NCI-H1694 treated with DMSO at 0.1 percent for 48 hours (cell line): Measurements from ENCODE around the gene SPATA1.
A peak's percentile ranks its signal among the peaks of the same experiment; 100 is the strongest.
"Not testable (repeated sequence)": the region's sequence is repeated elsewhere in the genome, so short reads cannot be mapped to it uniquely, and the experiment has no call there.

Source experiments
- DNase-seq: peaks from one replicate; lab custom pipeline; 2025; lab: John Stamatoyannopoulos, UW

SPATA1 gene

DNA sequence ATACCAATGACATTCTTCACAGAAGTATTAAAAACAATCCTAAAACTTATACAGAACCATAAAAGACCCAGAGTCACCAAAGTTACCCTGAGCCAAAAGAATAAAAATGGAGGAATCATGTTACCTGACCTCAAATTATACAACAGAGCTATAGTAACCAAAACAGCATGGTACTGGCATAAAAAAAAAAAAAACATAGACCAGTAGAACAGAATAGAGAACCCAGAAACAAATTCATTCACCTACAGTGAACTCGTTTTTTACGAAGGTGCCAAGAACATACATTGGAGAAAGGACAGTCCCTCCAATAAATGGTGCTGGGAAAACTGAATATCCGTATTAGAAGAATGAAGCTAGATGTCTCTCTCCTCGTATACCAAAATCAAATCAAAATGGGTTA, 2.8 kb downstream of the SPATA1 start:
- DNase-seq: no peak

DNA sequence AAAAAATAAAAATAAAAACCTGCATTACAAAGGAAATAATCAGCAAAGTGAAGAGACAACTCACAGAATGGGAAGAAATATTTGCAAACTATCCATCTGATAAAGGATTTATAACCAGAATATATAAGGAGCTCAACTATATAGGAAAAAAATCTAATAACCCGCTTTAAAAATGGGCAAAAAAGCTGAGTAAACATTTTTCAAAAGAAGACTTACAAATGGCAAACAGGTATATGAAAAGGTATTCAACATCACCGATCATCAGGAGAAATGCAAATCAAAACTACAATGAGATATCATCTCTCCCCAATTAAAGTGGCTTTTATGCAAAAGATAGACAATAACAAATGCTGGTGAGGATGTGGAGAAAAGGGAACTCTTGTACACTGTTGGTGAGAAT, 4.0 kb downstream of the SPATA1 start:
- no peak for DNase-seq

DNA sequence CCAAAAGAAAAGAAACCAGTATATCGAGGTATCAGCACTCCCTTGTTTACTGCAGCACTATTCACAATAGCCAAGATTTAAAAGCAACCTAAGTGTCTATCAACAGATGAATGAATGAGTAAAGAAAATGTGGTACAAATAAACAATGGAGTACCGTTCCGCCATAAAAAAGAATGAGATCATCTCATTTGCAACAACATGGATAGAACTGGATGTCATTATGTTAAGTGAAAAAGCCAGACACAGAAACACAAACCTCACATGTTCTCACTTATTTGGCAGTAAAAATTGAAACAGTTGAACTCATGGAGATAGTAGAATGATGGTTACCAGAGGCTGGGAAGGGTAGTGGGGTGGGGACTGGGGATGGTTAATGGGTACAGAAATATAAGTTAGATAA, 4.5 kb downstream of the SPATA1 start:
- DNase-seq: no peak

DNA sequence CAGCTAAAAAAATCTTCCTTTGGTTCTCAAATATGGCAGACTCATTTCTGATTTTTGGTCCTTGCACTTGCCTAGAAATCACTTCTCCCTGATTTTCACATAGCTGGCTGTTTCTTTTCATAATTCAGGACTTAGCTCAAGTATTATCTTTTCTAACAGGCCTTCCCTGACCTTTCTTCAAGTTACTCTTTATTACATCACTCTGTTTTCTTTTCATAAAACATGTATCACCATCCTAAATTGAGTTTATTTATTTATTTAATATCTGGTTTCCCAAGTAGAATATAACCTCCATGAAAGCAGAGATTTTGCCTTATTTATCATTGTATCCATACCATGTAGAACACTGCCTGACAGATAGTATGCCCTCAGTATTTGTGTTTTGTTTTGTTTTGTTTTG, 18.4 kb downstream of the SPATA1 start:
- no peak for DNase-seq

DNA sequence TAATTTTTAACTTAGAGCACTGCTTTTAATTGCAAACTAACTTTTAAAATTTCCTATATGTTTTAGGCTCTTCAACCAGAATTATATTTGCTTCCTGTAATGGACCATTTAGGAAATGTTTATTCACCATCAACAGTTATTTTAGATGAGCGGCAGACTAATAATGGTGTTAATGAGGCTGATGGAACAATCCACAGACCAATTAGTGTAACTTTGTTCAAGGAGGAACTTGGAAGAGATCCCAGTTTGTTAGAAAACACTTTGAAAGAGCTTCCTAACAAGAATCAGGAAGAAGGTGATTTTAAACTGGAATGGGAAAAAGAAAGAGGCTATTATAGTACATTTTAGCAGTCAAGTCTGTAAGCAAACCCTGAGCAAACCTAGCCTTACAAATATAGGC, 19.6 kb downstream of the SPATA1 start:
- DNase-seq: no peak

DNA sequence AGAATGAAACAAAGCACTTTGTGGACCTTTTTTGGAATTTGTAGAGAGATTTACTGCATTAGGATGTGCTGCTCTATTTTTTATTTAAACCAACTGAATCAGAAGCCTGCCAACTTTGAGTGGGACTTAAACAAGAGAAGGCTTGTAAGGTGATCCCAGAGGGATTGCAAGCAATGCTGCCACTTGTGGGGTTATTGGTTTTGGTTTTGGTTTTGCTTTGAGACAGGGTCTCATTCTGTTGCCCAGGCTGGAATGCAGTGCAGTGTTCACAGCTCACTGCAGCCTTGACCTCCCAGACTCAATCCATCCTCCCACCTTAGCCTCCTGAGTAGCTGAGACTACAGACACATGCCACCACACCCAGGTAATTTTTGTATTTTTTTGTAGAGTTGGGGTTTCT, 32.4 kb downstream of the SPATA1 start:
- DNase-seq: no peak

DNA sequence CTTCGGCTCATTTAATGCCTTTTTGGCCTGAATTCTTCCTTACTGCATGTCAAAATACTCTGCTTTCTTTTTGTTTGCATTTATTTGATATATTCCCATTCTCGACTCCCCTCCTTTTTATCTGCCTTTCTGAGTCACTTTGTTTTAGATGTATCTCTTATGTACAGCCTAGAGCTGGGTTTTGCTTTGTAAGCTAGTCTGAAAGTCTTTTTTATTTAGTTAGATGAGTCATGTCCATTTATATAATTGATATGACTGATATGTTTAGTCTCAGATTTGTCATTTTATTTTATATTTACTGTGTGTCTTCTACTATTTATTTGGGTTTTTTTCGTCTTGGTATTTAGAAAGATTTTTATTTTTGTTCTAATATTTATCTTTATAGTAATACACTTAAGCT, 33.8 kb downstream of the SPATA1 start:
- DNase-seq: no peak

DNA sequence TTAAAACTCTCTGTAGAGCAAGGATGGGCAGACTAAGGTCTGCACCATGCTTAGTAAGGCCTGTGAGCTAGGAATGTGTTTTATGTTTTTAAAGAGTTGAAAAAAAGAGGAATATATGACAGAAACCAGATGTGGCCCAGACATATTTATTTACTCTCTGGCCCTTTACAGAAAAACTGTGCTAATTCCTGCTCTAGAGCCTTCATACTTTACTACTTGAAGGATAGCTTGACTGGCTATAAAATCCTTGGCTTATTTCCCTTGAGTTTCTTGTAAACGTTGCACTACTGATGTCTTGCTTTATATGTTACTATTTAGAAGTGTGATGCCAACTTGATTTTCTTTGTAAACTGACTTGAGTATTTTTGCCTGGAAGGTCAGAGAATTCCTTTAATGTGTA, 34.6 kb downstream of the SPATA1 start:
- no peak for DNase-seq

DNA sequence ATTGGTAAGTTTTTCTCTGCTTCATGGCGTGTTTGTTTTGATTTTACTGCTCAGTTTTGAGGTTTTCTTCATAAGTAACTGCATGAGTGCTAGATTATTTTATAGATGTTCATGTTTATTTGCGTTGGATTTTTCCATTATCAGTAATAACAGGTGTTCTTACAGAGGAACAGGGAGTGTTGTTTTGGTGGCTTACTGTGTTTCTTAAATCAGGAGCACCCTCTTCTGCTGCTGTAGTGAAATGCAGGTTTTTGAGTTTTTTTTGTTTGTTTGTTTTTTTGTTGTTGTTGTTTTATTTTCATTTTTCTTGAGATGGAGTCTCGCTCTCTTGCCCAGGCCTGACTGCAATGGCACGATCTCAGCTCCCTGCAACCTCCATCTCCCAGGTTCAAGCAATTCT, 35.5 kb downstream of the SPATA1 start:
- DNase-seq: peak; percentile 8

DNA sequence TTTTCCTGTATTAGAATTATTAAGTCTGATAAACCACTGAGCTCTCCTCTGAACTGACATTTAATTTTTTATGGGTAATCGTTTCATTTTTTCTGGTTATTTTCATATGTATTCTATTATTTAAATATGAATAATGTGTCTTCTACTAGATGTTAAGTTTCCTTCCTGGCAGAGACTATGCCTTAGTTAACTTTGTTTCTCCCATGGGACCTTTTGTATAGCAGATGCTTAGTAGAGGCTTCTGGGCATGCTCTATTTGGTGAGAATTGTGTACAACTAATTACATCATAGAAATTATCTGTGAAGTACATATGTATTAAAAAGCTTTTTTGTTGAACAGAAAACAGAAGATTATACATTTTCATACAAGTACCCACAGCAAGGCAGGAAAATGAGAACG, 44.6 kb downstream of the SPATA1 start:
- no peak for DNase-seq

DNA sequence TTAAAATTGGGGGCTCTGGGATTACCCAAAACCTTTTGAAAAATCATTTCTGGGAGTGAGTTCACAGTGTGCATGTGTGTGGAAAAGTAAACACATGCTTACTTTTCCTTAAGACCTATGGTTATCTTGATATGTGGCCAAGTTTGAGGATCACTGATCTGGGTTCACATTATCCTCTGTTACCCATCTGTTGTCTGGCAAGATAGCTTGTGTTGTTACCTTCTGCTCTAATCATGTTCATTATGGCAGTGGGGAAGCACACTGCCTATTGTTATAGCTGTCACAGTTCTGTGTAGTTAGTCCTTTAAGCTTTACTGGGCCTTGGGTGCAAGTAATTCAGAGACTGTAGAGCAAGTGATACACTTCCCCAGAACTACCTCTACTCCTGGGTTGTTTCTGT, 63.0 kb downstream of the SPATA1 start:
- no peak for DNase-seq

DNA sequence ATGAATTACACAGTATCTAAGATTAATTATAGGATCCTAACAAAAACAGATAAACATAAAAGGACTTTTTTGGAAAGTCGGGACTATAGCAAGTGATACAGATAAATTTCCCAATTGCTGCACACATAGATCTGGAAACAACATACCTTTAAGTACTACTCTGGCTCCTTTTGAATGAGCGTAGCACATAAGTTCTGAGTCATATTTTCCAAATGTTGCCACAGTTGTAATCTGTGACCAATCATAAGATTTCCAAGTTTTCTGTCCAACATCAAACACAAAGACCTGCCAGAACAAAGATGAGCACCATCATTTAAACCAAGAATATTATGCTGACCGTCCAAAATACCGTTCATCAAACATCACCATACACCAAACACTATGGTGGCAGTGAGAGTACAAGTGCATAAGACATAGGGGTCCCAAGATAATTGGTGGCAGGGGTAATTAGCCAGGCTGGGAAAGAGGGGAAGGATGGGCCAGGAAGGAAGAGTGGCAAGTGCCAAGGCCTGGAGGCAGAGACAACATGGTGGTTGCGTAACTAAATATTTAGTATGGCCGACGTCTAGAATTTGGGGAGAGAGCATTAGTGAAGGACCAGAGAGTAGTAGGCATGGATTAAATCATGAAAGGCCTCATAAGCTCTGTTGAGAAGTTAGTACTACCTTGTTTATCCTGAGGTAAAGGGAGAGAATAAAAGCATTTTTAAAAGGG, 64.4 kb downstream of the SPATA1 start:
- DNase-seq: no peak

DNA sequence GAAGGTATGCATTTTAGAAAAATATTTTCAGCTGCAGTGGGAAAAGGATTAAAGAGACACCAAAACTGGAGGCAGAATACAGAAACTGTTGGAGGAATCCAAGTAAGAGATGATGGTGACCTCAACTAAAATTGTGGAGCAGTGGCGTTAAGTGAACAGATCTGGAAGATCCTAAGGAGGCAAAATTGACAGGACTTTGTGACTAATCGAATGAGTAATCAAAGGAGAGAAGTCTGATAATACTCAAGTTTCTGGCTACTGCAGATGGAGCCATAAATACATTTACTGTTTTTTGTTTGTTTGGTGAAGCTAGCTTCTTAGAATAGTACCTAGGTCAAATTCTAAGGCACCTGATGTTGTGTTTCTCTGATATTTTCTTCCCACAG, 65.0 kb downstream of the SPATA1 start:
- no peak for DNase-seq

DNA sequence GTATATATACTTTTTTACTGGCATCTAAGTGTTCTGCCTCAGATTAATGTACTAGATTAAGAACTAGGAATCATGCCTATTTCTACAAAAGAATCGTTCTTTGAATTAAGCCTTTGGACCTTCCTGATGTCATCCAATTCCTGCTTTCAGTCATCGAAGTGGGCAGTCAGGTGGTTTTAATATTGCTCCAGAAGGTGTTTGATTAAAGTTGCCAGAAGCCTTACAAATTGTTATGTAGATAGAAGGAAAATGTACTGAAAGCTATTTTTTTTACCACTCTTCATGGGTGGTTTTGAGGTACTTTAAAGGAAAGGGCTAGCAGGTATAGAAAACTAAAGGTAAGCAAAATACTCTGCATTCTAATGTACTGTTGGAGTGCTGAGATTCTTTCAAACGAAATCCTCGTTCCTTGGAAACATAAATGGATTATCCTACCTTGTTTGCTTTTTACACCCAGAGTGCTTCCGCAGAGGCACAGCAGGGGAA, 67.3 kb downstream of the SPATA1 start:
- no peak for DNase-seq

DNA sequence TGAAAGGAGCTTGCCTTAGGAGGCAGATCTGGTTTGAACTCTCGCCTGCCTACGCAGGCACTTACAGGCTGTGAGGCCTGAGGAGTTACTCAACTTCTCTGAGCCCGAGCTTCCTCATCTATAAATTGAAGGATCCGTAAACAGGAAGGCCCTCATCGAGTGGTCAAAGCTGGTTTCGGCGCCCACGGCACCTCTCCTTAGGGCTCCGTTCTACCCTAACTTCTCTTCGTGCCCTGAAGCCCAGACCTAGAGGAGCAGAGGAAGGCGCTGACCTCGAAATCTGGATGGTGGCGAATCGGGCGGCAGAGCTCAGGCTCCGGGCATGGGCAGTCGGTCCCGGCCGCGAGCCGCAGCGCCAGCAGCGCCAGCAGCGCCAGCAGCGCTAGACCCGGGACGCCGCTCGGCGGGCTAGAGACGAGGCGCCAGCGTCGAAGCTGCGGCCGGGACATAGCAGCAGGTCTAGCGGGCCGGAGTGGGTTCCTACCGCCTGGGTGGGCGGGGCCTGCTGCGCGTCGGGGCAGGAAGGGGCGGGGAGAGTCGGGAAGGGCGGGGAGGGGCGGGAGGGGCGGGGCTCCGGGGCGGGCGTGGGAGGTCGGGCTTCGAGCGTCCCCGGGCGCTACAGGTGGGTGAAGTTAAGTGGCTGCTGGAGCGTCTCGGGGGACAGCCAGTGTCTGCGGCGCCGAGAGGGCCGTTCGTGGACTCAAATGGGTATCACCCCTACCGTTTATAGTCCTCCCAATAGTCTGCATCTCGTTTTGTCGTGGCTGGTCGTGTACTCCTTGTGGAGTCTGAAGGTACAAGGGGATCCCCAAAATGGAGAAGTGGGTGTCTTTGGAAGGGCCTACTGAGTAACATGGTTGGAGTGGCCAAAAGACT, 68.0 kb downstream of the SPATA1 start, which contains the start of gene CTBS:
Gene CTBS, minus strand, starts transcription at position 474 of the 876 bp plus-strand sequence. Its CDS starts 25 bp downstream, at position 449.
- DNase-seq: peak; percentile 36

DNA sequence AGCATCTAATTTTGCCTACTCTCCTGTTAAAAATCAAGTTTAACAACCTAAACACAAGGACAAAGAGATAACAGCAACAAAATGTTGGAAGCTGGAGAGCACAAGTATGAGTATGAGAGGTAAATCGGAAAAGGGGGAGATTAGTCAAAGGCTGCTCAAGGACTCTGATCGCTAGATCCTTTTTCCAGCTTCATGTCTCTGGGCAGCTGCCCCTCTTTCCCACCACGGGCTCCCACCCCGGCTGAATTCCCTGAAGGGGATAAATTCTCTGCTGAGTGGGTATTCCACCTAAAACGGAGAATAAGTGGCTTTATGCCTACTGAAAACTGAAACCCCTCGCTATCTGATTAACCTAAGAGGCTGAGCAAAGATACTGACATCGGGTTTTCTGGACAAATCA, 68.8 kb downstream of the SPATA1 start:
- no peak for DNase-seq

DNA sequence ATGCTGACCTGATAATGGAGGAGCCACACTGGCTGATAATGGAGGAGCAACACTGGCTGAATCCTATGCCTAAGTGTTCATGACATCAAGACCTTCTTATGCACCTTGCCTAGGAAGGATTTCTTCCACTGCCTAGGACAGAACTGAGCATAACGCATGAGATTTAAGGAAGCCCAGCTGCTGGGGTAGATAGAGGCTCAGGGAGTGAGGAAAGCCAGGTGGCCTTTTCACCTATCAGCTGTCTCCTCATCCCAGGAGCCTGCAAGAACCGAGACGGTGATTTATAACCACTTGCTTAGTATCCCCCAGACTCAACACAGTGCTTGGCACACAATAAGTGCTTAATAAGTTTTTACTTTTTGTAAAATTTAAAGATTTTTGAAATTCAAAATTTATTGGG, 75.5 kb downstream of the SPATA1 start:
- no peak for DNase-seq

DNA sequence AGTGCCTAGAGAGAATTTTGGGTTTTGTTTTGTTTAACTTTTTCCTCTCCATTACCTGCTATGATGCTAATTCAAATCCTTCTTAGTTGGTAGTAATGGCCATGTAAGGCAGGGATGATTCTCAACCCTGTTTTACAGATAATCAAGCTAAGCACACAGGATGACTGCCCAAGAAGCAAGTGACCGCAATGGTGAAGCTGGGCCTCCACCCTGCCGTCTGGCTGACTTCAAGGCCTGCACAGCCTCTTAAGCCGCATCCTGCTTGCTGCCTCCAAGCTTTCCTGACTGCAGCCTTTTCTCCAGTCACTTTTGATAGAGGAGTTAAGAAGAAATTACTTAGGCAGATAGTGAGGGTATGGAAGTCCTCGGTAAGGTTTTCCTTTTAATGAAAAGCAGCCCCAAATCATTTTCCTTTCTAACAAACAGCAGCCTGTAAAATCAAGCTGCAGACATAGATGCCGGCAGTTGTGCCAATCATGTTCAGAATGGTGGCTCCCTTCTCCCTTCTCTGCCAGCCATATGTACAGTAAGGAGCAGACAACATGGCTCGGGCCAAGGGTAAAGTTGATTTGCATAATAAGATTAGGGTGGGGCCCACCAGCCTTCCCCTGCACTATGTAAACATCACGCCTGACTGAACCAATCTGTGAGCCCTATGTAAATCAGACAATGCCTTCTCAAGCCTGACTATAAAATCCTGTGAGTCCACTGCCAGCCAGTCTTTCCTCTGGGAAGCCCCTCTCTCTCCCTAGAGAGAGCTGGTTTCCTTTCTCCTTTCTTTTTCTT, 76.8 kb downstream of the SPATA1 start:
- no peak for DNase-seq

DNA sequence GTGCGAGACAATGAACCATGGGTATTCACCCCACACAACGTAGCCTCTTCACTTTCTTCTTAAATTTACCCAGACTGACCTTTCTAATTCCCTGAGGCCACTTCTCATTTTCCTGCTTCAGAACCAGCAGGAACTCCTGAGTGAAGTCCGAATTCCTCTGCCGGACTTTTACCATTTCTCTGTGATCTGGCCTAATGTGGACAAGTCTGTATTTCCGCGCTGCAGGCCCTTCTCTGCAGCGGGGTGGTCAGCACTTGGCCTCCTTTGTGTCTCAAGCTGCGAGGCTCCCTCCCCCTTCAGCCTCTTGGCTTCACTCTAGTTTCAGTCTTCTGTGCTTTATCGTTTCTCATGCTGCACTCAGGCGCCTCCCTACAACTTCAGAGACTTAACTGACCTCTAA, 77.5 kb downstream of the SPATA1 start:
- no peak for DNase-seq

DNA sequence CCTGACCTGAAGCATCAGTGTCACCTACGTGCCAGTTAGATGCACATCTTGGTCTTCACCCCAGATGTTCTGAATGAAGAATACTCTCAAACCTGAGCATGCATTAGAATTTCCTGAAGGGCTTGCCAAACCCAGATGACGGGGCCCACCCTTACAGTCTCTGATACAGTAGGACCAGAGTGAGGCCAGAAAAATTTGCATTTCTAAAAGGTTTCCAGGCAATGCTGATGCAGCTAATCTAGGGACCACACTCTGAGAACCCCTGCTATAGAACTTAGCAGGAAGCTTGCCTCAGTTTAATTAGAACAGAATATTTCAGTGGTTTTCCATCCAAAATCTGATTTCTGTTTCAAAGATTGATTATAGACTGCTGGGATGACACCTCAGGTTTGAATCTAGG, 77.9 kb downstream of the SPATA1 start:
- no peak for DNase-seq

DNA sequence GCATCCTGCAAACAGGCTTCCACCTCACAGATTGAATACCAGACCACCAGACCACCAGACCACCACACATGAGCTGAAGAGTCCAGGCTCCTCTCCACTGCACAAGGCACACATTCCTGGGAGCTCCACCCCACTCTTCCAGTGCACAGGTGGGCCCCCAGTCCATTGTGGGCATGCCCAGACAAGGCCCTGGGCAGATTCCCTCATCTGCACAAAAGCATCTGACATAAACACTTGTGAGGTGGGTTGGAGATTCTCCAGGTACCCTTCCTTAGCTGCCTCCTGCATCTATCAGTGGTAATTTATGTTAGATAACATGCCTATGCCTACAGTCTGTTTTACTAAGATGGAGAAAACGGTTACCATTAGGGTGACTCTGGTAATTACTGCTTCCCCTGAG, 79.6 kb downstream of the SPATA1 start:
- no peak for DNase-seq

DNA sequence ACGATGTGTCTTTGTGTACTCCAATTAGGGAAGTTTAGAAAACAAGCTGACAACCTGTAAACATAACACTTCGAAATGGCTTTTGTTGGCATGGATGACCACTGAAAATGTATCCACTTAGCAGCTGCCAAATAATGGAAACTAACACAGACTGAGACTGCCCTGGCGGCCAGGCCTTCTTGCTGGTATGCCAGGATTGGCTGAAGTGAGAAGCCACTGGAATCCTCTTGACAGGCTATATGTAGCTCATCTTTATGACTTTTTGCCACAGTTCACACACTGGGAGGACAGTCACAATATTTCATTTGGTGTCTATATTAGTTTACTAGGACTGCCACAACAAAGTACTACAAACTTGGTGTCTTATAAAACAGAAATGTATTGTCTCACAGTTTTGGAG, 80.9 kb downstream of the SPATA1 start:
- DNase-seq: no peak

DNA sequence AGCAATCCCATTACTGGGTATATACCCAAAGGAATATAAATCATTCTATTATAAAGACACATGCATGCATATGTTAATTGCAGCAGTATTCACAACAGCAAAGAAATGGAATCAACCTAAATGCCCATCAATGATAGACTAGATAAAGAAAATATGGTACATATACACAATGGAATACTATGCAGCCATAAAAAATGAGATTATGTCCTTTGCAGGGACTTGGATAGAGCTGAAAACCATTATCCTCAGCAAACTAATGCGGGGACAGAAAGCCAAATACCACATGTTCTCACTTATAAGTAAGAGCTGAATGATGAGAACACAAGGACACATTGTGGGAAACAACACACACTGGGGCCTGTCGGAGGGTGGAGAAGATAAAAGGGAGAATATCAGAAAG, 88.8 kb downstream of the SPATA1 start:
- DNase-seq: not testable (repeated sequence)
